ENCODE results near the gene YOD1.

Gene YOD1

GRCh38 chr1:207004931-207005830 lies 45.8 kb downstream of the YOD1 start:
- peak; percentile 4 for DNase-seq

- DNase-seq = no peak
These were observed 47.8 kb downstream of the YOD1 start for GRCh38 chr1:207003210-207003609.

- no peak for DNase-seq
These were observed 48.3 kb downstream of the YOD1 start for GRCh38 chr1:207002724-207003146.

- DNase-seq = no peak
These were observed 49.3 kb downstream of the YOD1 start for GRCh38 chr1:207001492-207002245.

GRCh38 chr1:207000651-207001291 lies 50.2 kb downstream of the YOD1 start:
- no peak for DNase-seq

GRCh38 chr1:206998816-206999215 lies 52.2 kb downstream of the YOD1 start:
- no peak for DNase-seq
